Nephron progenitor cell (in vitro differentiated cells): ENCODE measurements around the gene SLC12A8.

ENCODE experiments used
- DNase-seq: peaks from one replicate; pipeline ENCODE4 v3.0.0; 2021
- H3K27ac Mint-ChIP-seq: 2 replicates; pipeline ENCODE4 v1.8.0; 2021; ENCODE audit warnings: mild to moderate bottlenecking, moderate library complexity, mixed read lengths
- H3K27me3 Mint-ChIP-seq: 2 replicates; pipeline ENCODE4 v1.8.0; 2021; ENCODE audit warnings: mild to moderate bottlenecking, low read depth, mixed read lengths; ENCODE audit not compliant: poor library complexity
- H3K36me3 Mint-ChIP-seq: 2 replicates; pipeline ENCODE4 v1.8.0; 2021; ENCODE audit warnings: low read depth, mixed read lengths
- H3K4me1 Mint-ChIP-seq: 2 replicates; pipeline ENCODE4 v1.8.0; 2021; ENCODE audit warnings: mixed read lengths
- H3K4me3 Mint-ChIP-seq: 2 replicates; pipeline ENCODE4 v1.8.0; 2021; ENCODE audit warnings: mild to moderate bottlenecking, moderate library complexity, mixed read lengths
- H3K9me3 Mint-ChIP-seq: 2 replicates; pipeline ENCODE4 v1.8.0; 2021; ENCODE audit warnings: mild to moderate bottlenecking, moderate library complexity, mixed read lengths
- CTCF ChIP-seq: fragments of 200-600 bp; sonication (generic); IDR thresholded peaks from 2 replicates; pipeline ENCODE4 v1.5.0; 2021; ENCODE audit warnings: antibody characterized with exemption

The SLC12A8 gene

DNA sequence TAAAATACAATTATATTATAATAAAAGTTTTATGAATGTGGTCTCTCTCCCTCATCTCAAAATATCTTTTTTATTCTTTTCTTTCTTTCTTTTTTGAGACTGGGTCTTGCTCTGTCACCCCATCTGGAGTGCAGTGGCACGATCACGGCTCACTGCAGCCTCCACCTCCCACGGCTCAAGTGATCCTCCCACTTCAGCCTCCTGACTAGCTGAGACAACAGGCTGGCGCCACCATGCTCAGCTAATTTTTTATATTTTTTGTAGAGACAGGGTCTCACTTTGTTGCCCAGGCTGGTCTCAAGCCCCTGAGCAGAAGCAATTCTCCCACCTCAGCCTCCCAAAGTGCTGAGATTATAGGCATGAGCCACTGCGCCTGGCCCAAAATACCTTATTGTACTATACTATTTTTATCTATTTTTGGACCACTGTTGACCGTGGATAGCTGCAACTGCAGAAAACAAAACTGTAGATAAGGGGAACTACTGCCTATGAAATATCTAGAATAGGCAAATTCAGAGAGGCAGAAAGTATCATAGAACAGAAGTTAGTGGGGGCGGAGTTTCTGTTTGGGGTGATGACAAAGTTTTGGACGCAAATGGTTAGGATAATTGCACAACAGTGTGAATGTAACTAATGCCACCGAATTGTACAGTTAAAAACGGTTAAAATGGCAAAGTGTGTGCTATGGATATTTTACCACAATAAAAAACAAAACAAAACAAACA is 66.6 kb downstream of the SLC12A8 start:
- no peak overlapping the region for H3K4me3 Mint-ChIP-seq
- TF ChIP-seq CTCF, result no peak
- H3K4me1 Mint-ChIP-seq, result peaks cover 54% of the 10 kb centered on the region
- H3K9me3 Mint-ChIP-seq, result no peaks in the 10 kb centered on the region
- DNase-seq, result no peak
- peaks cover 33% of the 10 kb centered on the region for H3K27me3 Mint-ChIP-seq
- no peaks in the 10 kb centered on the region for H3K36me3 Mint-ChIP-seq
- no peak overlapping the region for H3K27ac Mint-ChIP-seq

GRCh38 chr3:125144653-125145314 is 67.8 kb downstream of the SLC12A8 start:
- no peak overlapping the region for H3K4me3 Mint-ChIP-seq
- H3K27me3 Mint-ChIP-seq, result peaks cover 41% of the 10 kb centered on the region
- H3K9me3 Mint-ChIP-seq, result no peaks in the 10 kb centered on the region
- H3K36me3 Mint-ChIP-seq, result no peaks in the 10 kb centered on the region
- no peak overlapping the region for H3K27ac Mint-ChIP-seq
- TF ChIP-seq CTCF, result no peak
- peaks cover 48% of the 10 kb centered on the region for H3K4me1 Mint-ChIP-seq
- DNase-seq, result no peak

- peaks cover 41% of the 10 kb centered on the region for H3K27me3 Mint-ChIP-seq
- peaks cover 48% of the 10 kb centered on the region for H3K4me1 Mint-ChIP-seq
- no peaks in the 10 kb centered on the region for H3K9me3 Mint-ChIP-seq
- H3K4me3 Mint-ChIP-seq, result no peak overlapping the region
- H3K36me3 Mint-ChIP-seq, result no peaks in the 10 kb centered on the region
- no peak for TF ChIP-seq CTCF
- DNase-seq, result no peak
- no peak overlapping the region for H3K27ac Mint-ChIP-seq
These were observed 68.4 kb downstream of the SLC12A8 start for GRCh38 chr3:125143982-125144652.

DNA sequence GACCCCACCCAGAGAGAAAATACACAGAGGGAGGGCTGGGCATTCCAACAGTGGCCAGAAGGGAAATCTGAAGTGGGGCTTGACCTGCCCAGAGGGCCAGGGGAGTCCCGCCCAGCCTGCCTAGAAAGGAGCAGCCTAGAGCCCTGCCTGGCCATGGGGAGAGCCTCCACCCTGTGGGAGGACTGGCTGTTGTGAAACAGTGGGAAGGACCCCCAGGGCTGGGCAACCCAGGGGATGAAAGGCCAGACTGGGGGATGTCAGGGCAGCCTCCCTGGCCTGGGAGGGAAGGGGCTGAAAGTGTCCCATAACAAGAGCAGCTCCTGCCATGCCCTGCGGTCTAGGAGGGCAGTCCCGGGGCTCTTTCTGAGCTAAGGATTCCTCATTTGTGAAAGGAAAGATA is 69.0 kb downstream of the SLC12A8 start:
- Mint-ChIP-seq H3K36me3 (no peaks in the 10 kb centered on the region), H3K27me3 (peaks cover 41% of the 10 kb centered on the region), H3K4me3 (no peak overlapping the region), H3K27ac (no peak overlapping the region), H3K4me1 (peaks cover 43% of the 10 kb centered on the region), H3K9me3 (no peaks in the 10 kb centered on the region)
- TF ChIP-seq CTCF, result no peak
- no peak for DNase-seq

DNA sequence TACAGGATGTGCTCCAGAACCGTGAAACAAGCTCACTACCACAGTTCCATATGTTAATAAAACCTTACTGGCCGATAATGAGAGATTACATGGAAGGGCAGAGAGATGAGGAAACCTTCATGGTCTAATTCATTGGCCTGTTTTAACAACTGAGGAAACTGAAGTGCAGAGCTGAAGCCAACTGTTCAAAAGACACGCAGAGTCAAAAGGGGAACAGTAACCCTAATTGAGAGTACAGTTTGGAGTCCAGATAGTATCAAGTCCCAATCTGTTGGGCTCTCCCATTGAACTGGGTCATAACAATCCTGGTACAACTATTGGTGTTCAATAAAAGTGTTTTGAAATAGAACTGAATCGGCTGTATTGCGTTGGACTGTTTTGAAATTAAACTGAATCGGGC is 69.6 kb downstream of the SLC12A8 start:
- peaks cover 43% of the 10 kb centered on the region for H3K4me1 Mint-ChIP-seq
- H3K4me3 Mint-ChIP-seq, result no peak overlapping the region
- no peak for TF ChIP-seq CTCF
- H3K27ac Mint-ChIP-seq, result no peak overlapping the region
- peaks cover 41% of the 10 kb centered on the region for H3K27me3 Mint-ChIP-seq
- no peaks in the 10 kb centered on the region for H3K9me3 Mint-ChIP-seq
- DNase-seq, result no peak
- no peaks in the 10 kb centered on the region for H3K36me3 Mint-ChIP-seq
